ENCODE measurements around the gene ANKIB1. TPM values are rescaled to one million over a fixed set of nuclear protein-coding genes. Genes with fewer than 3 reads are reported as not detected.

Gene ANKIB1
- polyA plus RNA-seq, 1 donor (not counting 4 experiments of a cell fraction or from before 2014, with no cell fraction given): 37.0 TPM

DNA sequence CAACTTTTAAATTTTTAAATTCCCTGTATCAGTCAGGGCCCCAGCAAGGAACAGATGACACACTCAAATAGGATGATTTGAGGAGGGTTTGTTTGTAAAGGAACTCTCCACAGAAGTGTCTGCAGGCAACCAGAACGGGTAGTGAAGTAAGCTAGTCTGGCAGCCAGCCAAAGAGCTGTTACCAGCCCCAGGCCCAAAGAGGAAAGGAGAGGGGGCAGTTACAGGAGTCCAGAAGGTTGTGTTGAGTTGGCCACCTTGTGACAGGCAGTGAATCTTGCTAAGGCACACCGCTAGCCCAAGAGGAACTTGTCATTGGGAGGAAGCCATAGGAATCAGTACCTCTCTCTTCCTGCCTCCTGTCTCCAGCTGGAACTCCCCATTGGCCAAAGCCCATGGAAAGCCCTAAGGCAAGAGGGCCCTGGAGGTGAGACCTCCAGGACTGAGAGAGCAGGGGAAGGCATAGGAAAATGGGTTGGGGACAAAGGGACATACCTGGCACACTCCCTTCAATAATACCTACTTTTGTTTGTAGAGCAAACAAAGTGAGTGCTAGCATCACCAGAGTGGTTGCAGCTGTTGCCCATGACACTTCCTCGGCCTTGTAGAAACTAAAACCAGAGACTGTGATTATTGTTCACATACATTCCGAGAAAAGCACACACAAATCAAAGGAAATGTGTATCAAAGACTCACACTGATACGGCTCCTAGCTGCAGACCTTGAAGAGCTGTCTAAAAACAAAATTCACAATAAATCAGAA, 176.1 kb downstream of the ANKIB1 start:
- no peak overlapping the region for H3K4me2 ChIP-seq (ENCODE audit: control insufficient read depth, extremely low read depth, insufficient read depth, low read depth, low read length)
- dilution Hi-C loops (cut with MboI; ENCODE audit: extremely low pct_ligation_motif_present, low sequenced_read_pairs): no loop called here
- no peaks in the 10 kb centered on the region for H3K9me3 ChIP-seq (ENCODE audit: control insufficient read depth, low read depth, low read length)
- DNase-seq (ENCODE audit: low read depth, low spot score) (no peak), FAIRE-seq (no peak)
- H3K9me1 ChIP-seq (ENCODE audit: control insufficient read depth, extremely low read depth, insufficient read depth, low read length): no peaks in the 10 kb centered on the region
- no peaks in the 10 kb centered on the region for H4K20me1 ChIP-seq (ENCODE audit: control insufficient read depth, extremely low read depth, insufficient read depth, low read length)
- H3K27ac ChIP-seq (ENCODE audit: control insufficient read depth, insufficient read depth, low read length): no peak overlapping the region
- H3K4me1 ChIP-seq (ENCODE audit: control insufficient read depth, extremely low read depth, insufficient read depth, low read length): peaks cover 3% of the 10 kb centered on the region
- TF ChIP-seq, protein P1, sequence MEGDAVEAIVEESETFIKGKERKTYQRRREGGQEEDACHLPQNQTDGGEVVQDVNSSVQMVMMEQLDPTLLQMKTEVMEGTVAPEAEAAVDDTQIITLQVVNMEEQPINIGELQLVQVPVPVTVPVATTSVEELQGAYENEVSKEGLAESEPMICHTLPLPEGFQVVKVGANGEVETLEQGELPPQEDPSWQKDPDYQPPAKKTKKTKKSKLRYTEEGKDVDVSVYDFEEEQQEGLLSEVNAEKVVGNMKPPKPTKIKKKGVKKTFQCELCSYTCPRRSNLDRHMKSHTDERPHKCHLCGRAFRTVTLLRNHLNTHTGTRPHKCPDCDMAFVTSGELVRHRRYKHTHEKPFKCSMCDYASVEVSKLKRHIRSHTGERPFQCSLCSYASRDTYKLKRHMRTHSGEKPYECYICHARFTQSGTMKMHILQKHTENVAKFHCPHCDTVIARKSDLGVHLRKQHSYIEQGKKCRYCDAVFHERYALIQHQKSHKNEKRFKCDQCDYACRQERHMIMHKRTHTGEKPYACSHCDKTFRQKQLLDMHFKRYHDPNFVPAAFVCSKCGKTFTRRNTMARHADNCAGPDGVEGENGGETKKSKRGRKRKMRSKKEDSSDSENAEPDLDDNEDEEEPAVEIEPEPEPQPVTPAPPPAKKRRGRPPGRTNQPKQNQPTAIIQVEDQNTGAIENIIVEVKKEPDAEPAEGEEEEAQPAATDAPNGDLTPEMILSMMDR (optimal IDR thresholded peaks at IDR 0.05 in 1 of 3, IDR thresholded peaks at IDR 0.05 in 1 of 3, conservative IDR thresholded peaks at IDR 0.05 in 1 of 3; ENCODE audit: extremely low read depth in 1 of 3, insufficient read depth in 2 of 3, low read length in 3 of 3): no peak
- TF ChIP-seq EZH2 (IDR thresholded peaks at IDR 0.05; ENCODE audit: low read length): no peak
- H3K79me2 ChIP-seq (ENCODE audit: control insufficient read depth, insufficient read depth, low read length): no peaks in the 10 kb centered on the region
- H3K9ac ChIP-seq (ENCODE audit: control insufficient read depth, extremely low read depth, insufficient read depth, low read length): no peak overlapping the region
- no peaks in the 10 kb centered on the region for H3K27me3 ChIP-seq (ENCODE audit: control insufficient read depth, extremely low read depth, insufficient read depth, low read length)
- no peak overlapping the region for H3K4me3 ChIP-seq (ENCODE audit: control insufficient read depth in 2 of 3, extremely low read depth in 1 of 3, insufficient read depth in 2 of 3, low read depth in 1 of 3, low read length in 3 of 3)
- no peak overlapping the region for H2AFZ ChIP-seq (ENCODE audit: control insufficient read depth, low read length)
- H3K36me3 ChIP-seq (ENCODE audit: control insufficient read depth in 2 of 2, extremely low read depth in 1 of 2, insufficient read depth in 2 of 2, low read length in 2 of 2): no peaks in the 10 kb centered on the region

DNA sequence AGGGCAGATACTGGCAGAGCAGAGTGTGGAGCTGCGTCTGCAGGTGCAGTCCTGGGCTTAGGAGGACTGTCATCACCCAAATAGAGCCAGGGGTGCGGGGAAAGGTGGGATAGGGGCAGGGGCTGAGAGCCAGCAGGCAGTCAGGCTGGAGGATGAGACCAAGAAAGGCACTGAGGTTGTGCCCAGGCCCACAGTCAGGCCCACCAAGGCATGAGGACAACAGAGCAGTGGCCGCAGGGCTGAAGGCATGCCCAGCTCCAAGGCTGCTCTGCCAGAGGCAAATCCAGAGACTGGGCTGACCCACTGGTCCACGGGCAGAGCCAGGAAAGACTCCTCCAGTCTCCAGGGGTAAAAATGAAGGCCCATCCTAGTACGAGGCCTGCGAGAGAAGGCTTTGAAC, 177.2 kb downstream of the ANKIB1 start:
- H3K4me2 ChIP-seq (ENCODE audit: control insufficient read depth, extremely low read depth, insufficient read depth, low read depth, low read length): no peak overlapping the region
- no peak overlapping the region for H3K27ac ChIP-seq (ENCODE audit: control insufficient read depth, insufficient read depth, low read length)
- peaks cover 3% of the 10 kb centered on the region for H3K4me1 ChIP-seq (ENCODE audit: control insufficient read depth, extremely low read depth, insufficient read depth, low read length)
- H3K9me3 ChIP-seq (ENCODE audit: control insufficient read depth, low read depth, low read length): no peaks in the 10 kb centered on the region
- dilution Hi-C loops (cut with MboI; ENCODE audit: extremely low pct_ligation_motif_present, low sequenced_read_pairs): no loop called here
- DNase-seq (ENCODE audit: low read depth, low spot score): no peak
- H4K20me1 ChIP-seq (ENCODE audit: control insufficient read depth, extremely low read depth, insufficient read depth, low read length): no peaks in the 10 kb centered on the region
- H3K9me1 ChIP-seq (ENCODE audit: control insufficient read depth, extremely low read depth, insufficient read depth, low read length): no peaks in the 10 kb centered on the region
- no peaks in the 10 kb centered on the region for H3K79me2 ChIP-seq (ENCODE audit: control insufficient read depth, insufficient read depth, low read length)
- no peak overlapping the region for H3K4me3 ChIP-seq (ENCODE audit: control insufficient read depth in 2 of 3, extremely low read depth in 1 of 3, insufficient read depth in 2 of 3, low read depth in 1 of 3, low read length in 3 of 3)
- no peak for FAIRE-seq
- H3K36me3 ChIP-seq (ENCODE audit: control insufficient read depth in 2 of 2, extremely low read depth in 1 of 2, insufficient read depth in 2 of 2, low read length in 2 of 2): no peaks in the 10 kb centered on the region
- H3K9ac ChIP-seq (ENCODE audit: control insufficient read depth, extremely low read depth, insufficient read depth, low read length): no peak overlapping the region
- no peak overlapping the region for H2AFZ ChIP-seq (ENCODE audit: control insufficient read depth, low read length)
- no peaks in the 10 kb centered on the region for H3K27me3 ChIP-seq (ENCODE audit: control insufficient read depth, extremely low read depth, insufficient read depth, low read length)
- TF ChIP-seq, protein P1 (optimal IDR thresholded peaks at IDR 0.05 in 1 of 3, IDR thresholded peaks at IDR 0.05 in 1 of 3, conservative IDR thresholded peaks at IDR 0.05 in 1 of 3; ENCODE audit: extremely low read depth in 1 of 3, insufficient read depth in 2 of 3, low read length in 3 of 3): no peak
- TF ChIP-seq EZH2 (IDR thresholded peaks at IDR 0.05; ENCODE audit: low read length): no peak
